Tongue (tissue), 2 donors: ENCODE results near the gene ASCC1. TPM values are rescaled to one million over a fixed set of nuclear protein-coding genes. Genes with fewer than 3 reads are reported as not detected.
"Not testable (repeated sequence)": the region's sequence is repeated elsewhere in the genome, so short reads cannot be mapped to it uniquely, and the experiment has no call there.

Experiments used
- DNase-seq: peaks from one replicate; pipeline ENCODE4 v3.0.0-alpha.2; 2015
- total RNA-seq: library from RNA; depleted of rRNA; stranded (reverse); fragments of >200 nt; gene quantifications from one replicate; pipeline ENCODE4 v1.2.3, GENCODE V29; 2014

The ASCC1 gene
- total RNA-seq, 1 donor from 2014 or later, result 29.0 TPM

DNA sequence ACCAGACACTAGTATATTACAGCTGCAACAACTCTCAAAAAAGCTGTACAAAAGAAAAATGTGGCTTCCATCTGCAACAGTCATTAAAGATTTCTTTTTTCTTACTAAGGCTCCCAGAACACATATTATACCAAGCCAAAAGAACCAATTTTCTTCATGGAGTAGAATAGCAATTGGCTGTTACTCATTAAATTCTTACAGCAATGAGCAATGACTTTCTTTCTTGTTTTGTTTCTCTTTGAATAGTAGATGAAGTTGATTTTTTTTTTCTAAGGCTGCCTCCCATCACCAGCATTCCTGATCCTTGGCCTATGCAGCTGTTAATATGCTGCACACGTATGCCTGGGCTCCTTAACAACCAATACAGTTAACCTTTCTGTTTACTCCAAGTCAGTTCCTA, 91.1 kb downstream of the ASCC1 start:
- DNase-seq, result peak; percentile 69

DNA sequence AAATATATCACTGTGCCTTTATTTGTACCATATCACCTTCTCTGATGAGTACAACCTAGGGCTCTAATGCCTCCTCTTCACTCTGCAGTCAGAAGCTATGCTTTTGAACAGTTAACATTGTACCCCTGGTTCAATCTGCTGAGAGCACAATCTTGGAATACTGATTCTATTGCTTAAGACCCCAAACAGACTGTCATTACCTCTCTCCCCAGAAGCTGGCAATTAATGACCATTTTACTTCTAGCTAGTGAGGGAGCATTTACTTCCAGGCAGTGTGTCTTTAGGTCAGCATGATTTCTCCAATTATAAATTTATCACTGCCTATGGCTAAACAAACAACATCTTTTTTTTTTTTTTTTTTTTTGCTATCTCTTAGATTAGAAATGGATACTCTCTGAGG, 91.7 kb downstream of the ASCC1 start:
- no peak for DNase-seq

DNA sequence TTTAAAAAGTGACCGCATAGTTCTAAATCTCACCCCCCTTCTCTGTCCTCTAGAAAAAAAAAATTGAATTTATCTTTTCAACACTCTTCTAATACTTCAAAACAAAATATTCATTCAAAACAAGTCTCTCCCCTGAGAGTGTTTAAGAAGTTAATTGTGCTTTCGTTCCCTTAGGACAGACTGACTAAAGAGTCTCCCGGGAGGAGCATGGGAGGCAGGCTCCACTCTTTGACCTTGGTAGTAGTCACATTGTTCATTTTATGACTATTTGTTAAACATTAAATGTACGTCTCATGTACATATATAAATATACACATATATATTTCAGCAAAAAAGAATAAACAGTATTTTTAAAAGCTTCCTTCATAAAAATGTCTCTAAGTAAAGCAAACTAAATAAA, 92.5 kb downstream of the ASCC1 start:
- no peak for DNase-seq

- DNase-seq, result no peak
These were observed 93.9 kb downstream of the ASCC1 start for GRCh38 chr10:72122221-72122620.

- no peak for DNase-seq
These were observed 94.7 kb downstream of the ASCC1 start for GRCh38 chr10:72121389-72121788.

DNA sequence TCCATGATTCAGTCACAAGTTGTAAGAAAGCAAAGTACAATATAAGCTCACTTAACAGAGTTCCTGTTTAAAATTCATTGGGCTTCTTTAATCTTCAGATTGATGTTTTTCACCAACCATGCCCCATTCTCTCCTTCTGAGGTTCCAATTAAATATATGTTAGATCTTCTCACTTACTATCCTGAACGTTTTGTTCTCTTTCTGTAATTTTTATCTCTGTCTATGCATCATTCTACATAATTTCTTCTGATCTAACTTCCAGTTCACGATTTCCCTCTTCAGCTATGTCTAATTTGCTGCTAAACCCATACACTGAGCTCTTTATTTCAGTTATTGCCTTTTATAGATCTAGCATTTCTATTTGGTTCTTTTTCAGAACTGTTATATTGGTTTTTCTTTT, 99.7 kb downstream of the ASCC1 start:
- no peak for DNase-seq

GRCh38 chr10:72114706-72115450, 101.2 kb downstream of the ASCC1 start:
- DNase-seq, result peak; percentile 66

- no peak for DNase-seq
These were observed 105.2 kb downstream of the ASCC1 start for GRCh38 chr10:72110673-72111401.

GRCh38 chr10:72109636-72110157, 106.4 kb downstream of the ASCC1 start:
- DNase-seq, result no peak

DNA sequence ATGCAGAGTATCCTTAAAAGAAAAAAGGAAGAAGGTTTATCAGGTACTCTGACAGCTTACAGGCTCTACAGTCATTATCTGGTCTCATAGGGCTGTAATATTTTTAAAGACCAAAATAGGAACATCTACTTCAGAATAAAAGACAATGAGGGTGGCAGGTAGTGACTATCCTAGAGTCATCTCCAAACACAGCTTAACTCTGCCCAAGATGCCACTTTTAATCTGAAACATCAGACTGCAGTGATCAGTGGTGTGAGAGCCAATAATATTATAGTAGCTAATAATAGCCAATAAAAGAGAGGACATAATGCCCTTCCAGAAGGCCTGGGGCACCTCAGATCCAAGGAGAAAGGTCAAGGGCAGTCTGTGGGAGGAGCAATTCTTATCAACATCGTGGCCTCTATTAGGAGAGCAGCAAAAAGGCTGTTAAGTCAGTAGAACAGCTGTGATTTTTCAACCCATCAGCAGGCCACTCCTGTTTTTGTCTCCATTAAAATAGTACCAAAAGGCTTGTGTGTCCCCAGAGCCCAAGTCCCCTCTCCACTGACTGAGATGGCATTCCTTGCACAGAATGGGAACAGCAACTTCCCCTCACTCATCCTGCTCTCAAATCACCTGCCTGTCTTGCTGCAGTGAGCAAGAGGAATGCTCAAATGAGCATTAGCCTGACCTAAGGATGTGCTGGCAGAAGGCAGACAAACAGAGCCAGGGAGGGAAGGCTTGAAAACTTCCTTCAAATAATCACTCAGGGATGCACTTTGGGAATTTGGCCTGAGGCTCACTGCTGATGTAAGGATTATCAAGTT, 107.0 kb downstream of the ASCC1 start:
- DNase-seq, result no peak

- DNase-seq, result not testable (repeated sequence)
These were observed 108.1 kb downstream of the ASCC1 start for GRCh38 chr10:72108004-72108370.

DNA sequence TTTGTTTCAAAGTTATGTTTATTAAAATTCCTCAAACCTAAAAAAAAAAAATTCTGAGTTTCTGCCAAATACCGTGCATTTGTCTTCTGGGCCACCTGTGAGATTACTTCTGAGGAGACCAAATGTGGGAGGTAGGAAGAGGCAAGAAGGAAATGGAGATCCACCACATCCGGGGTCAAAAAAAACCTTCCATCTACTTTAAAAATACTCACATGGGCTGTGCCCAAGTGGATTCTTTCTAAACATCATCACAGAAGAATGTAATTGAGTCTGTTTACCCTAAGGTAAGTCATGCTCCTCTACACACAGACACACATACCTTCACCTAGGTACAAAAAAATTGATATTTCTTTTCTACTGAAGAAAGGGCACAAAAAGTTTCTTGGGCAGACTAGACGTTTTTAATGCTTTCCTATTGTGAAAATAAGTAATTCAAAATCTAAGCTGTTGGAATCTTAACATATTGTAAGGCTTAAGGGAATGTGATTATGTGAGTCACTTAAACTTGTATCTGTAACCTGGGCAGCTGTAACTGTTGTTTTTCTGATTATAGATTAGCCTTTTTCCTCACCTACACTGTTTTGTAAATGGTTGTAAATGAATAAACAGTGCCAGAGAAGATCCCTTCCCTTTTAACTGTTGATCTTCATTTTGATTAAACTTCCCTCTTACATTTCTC, 108.6 kb downstream of the ASCC1 start:
- no peak for DNase-seq

DNA sequence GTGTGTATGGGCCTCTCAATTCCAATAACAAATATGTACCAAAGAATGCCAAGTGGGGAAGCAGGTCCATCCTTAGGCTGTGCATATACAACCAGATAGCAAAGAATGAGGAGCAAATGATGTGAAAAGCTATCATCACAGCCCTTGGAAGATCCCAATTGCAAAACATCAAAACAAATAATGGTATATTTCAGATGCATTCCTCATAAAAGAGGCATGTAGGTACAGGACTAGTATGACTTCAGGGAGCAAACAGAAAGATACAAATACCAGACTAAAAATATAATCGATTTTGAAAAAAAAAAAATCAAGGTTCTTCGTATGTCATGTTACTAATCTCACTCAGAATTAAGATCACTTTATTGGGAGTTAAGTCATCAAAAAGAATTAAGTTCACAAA, 109.2 kb downstream of the ASCC1 start:
- no peak for DNase-seq

DNA sequence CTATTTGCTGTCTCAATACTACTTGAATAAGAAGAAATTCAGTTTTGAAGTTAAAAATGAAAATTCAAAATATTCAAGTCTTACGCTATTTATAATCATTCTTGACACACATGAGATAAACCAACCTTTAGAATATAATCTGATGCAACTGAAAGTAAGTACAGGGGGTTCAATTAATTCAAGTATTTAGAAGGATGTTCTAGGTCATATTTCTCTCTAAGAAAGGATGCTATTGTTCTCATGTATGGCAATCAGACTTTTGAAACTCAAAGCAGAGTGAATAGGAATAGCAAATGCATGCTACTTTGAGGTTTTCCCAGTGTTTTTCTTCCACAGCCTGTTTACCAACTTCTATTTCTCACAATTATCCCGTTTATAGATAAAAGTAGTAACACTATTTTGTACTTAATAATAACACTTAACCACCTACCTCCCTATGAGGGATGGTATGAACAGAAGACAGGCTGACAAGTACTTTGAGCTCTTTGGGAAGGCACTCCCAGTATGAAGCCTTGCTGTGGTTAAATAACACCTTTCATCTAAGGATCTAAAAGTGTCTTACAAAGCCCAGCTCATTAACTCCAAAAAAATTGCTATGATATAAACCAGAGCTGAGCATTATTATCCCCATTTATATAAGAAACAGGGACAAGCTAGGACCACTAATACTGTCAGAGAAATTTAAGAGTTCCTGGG, 109.8 kb downstream of the ASCC1 start:
- DNase-seq, result no peak

DNA sequence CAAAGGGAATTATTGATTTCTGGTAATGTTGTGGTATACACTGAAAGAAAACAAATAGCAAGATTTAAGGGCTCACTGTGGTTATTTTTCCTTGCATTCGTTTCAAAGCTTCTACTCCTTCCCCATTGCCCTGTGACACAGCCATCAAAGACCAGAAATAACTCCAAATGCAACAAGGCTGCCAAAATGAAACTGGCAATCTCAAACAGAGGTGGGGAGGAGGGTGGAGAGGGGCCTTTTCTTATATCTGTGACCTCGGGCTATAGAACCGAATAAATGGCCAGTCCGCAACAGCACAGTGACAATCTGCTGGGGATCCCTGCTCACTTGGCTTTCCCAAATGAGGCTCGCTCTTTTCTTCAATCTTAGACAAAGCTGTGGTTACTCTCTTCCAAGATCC, 110.4 kb downstream of the ASCC1 start:
- no peak for DNase-seq

DNA sequence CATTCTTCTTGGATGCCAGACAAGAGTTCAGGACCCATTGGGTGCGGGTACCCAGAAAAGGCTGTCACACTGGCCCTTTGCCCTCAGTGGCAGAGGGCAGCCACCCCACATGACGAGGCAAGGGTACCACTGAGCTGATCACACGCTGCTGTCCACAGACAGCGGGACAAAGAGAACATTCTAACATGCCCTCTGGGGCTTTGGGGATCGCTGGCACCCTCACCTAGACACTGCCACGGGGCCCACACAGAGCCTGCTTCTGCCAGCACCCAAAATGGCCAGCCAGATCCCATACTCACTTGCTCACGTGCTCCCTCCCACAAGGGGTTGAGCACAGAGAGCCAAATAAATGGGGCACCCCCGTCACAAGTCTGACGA, 111.0 kb downstream of the ASCC1 start:
- no peak for DNase-seq

DNA sequence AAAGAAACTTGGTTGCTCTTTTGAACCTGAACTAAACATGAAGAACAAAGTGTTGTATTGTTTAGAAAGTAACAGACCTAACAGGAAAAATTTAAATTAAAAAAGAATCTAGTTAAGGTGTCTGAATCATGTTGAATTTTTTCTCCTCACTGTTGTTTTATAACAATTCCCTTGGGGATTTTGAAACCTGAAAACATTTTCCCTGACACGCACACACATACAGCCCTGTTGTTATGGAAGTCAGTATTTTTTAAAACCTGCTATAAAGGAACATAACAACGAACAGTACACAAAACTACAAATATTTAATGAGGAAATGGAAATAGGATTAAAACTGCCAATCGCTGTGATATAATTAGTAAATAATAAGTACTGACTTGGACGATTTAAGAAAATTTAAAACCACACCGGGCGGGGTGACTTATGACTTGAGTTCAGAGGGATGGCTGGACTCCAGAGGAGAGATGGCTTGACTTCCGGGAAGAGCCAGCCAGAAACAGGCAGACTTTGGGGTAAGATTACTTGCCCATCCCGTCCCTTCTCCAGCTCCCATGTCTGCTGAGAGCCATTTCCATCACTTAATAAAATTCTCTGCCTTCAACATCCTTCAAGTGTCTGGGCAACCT, 111.5 kb downstream of the ASCC1 start:
- peak; percentile 38 for DNase-seq

DNA sequence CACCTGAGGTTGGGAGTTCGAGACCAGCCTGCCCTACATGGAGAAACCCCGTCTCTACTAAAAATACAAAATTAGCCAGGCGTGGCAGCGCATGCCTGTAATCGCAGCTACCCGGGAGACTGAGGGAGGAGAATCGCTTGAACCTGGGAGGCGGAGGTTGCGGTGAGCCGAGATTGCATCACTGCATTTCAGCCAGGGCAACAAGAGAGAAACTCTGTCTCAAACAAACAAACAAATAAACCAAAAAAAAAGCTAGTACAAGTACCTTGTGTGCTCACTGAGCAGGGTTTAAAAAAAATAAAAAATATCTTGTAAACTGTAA, 116.5 kb downstream of the ASCC1 start:
- no peak for DNase-seq

DNA sequence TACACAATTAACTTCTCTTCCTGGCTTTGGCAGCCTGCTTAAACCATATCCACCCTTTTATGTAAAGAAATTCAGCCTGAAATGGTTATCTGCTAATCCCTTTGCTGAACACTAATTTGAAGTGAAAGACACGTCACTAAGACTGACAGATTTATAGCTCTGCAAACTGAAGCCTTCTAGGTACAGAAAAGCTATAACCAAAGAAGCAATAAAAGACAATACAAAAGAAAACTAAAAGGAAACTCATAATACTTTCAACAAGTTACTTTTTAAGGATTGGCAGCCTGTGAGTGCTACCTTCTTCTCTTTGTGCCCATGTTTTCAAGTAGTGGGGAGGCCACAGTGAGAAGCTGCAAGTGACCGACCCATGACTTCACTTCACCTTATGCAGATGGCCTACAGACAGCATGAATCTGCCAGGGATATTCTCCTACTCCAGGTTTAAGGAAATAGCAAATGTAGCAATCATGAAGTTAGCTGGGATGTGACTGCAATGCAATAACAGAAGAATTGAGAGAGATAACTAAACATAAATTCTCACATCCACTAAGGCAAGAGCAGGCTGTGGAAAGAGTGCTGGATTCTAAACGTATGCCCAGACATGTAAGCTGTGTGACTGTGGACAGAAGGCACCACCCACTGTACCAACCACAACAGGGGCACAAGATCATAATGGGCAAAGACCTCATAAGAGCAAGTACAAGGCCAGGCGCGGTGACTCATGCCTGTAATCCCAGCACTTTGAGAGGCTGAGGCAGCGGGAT, 117.1 kb downstream of the ASCC1 start:
- DNase-seq, result no peak

- no peak for DNase-seq
These were observed 117.7 kb downstream of the ASCC1 start for GRCh38 chr10:72098301-72098835.
